Vagina (tissue), 2 donors: ENCODE results near the gene SPINT1. TPM values are rescaled to one million over a fixed set of nuclear protein-coding genes. Genes with fewer than 3 reads are reported as not detected.

ENCODE experiments used
- DNase-seq, 2 donors: peaks; one replicate each; pipeline ENCODE4 v3.0.0-alpha.2; 2017; ENCODE audit errors: extremely low spot score in 2 of 2
- H3K27ac ChIP-seq: fragments of 200-600 bp; sonication (generic); one replicate; pipeline ENCODE4 v1.5.1; 2019
- H3K27me3 ChIP-seq: fragments of 200-600 bp; sonication (generic); one replicate; pipeline ENCODE4 v1.5.1; 2019
- H3K36me3 ChIP-seq, 2 donors: fragments of 200-600 bp; sonication (generic); one replicate each; pipeline ENCODE4 v1.5.1; 2017 to 2019
- H3K4me1 ChIP-seq: fragments of 200-600 bp; sonication (generic); one replicate; pipeline ENCODE4 v1.5.1; 2019
- H3K4me3 ChIP-seq, 2 donors: fragments of 200-600 bp; sonication (generic); 1 replicate in 1 of 2; 2 replicates in 1 of 2; pipeline ENCODE4 v1.5.1; 2016 to 2019
- H3K9me3 ChIP-seq: fragments of 200-600 bp; sonication (generic); one replicate; pipeline ENCODE4 v1.5.1; 2019
- CTCF ChIP-seq, 3 experiments: fragments of 450-650 bp in 2 of 3; fragments of 200-600 bp in 1 of 3; sonication (generic) in 1 of 3; IDR thresholded peaks; one replicate each; pipeline ENCODE4 v1.5.1; 2017 to 2019; ENCODE audit warnings: antibody characterized with exemption in 3 of 3, mild to moderate bottlenecking in 2 of 3, moderate library complexity in 2 of 3
- POLR2A ChIP-seq, 2 donors: fragments of 450-650 bp; IDR thresholded peaks; one replicate each; pipeline ENCODE4 v1.6.1; 2017; ENCODE audit warnings: antibody characterized with exemption in 2 of 2, mild to moderate bottlenecking in 2 of 2, moderate library complexity in 2 of 2
- POLR2AphosphoS5 ChIP-seq, 2 donors: sonication (generic); formaldehyde crosslinking; IDR thresholded peaks; one replicate each; pipeline ENCODE4 v1.9.0; 2017; ENCODE audit warnings: antibody characterized with exemption in 2 of 2, mild to moderate bottlenecking in 2 of 2, low read depth in 1 of 2; ENCODE audit not compliant: insufficient read depth in 1 of 2
- intact Hi-C: fragments of 100-400 bp; cut with DNase I; formaldehyde crosslinking; loops from one replicate; pipeline ENCODE4 v1.15.1; 2023
- total RNA-seq: library from RNA; depleted of rRNA; stranded (reverse); fragments of >200 nt; gene quantifications from one replicate; pipeline ENCODE4 v1.2.3, GENCODE V29; 2016

Gene SPINT1
- total RNA-seq, 1 donor from 2014 or later, result 80.3 TPM

- H3K4me3 ChIP-seq, result no peak overlapping the region
- intact Hi-C loops, result no loop called here
- H3K4me1 ChIP-seq, result no peaks in the 10 kb centered on the region
- H3K9me3 ChIP-seq, result no peaks in the 10 kb centered on the region
- no peak for DNase-seq
- no peaks in the 10 kb centered on the region for H3K36me3 ChIP-seq
- no peak overlapping the region for H3K27ac ChIP-seq
- no peak for TF ChIP-seq POLR2AphosphoS5 (IDR thresholded peaks at IDR 0.05; ENCODE audit: insufficient read depth in 1 of 2, low read depth in 1 of 2)
- no peak for TF ChIP-seq CTCF (IDR thresholded peaks at IDR 0.05)
- no peak for TF ChIP-seq POLR2A (IDR thresholded peaks at IDR 0.05)
- no peaks in the 10 kb centered on the region for H3K27me3 ChIP-seq
Observed at GRCh38 chr15:40867199-40867598, 23.4 kb downstream of the SPINT1 start.

DNA sequence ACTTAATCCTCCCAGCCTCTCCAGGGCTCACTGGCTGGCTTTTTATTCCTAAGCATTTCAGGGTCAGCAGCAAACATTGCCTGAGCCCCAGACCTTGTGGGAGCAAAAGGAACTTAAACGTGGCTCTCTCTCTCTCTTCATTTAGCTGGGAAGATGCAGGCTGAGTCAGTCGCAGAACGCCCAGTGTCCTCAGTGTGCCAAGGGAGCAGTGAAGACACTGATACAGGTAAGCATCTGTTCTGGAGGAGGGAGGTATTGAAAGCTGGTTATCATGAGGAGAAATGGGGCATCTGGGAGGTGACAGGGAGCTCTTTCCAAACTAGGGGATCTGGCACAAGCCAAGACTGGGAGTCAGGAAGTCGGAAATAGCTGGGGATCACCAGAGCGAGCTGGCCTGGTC, 25.8 kb downstream of the SPINT1 start:
- TF ChIP-seq POLR2A (IDR thresholded peaks at IDR 0.05) (no peak), CTCF (IDR thresholded peaks at IDR 0.05) (no peak), POLR2AphosphoS5 (IDR thresholded peaks at IDR 0.05; ENCODE audit: insufficient read depth in 1 of 2, low read depth in 1 of 2) (no peak)
- Histone ChIP-seq H3K4me1 (peaks cover 15% of the 10 kb centered on the region), H3K36me3 (no peaks in the 10 kb centered on the region), H3K9me3 (no peaks in the 10 kb centered on the region), H3K27ac (peak overlapping the region; percentile 69), H3K4me3 (no peak overlapping the region), H3K27me3 (no peaks in the 10 kb centered on the region)
- intact Hi-C loops, result no loop called here
- DNase-seq, result no peak

GRCh38 chr15:40870716-40871115, 26.9 kb downstream of the SPINT1 start:
- intact Hi-C loops, result no loop called here
- Histone ChIP-seq H3K36me3 (no peaks in the 10 kb centered on the region), H3K4me3 (no peak overlapping the region), H3K9me3 (no peaks in the 10 kb centered on the region), H3K27me3 (no peaks in the 10 kb centered on the region), H3K4me1 (peaks cover 16% of the 10 kb centered on the region), H3K27ac (peak overlapping the region; percentile 69)
- no peak for DNase-seq
- TF ChIP-seq POLR2AphosphoS5 (IDR thresholded peaks at IDR 0.05; ENCODE audit: insufficient read depth in 1 of 2, low read depth in 1 of 2) (no peak), POLR2A (IDR thresholded peaks at IDR 0.05) (no peak), CTCF (IDR thresholded peaks at IDR 0.05) (no peak)

DNA sequence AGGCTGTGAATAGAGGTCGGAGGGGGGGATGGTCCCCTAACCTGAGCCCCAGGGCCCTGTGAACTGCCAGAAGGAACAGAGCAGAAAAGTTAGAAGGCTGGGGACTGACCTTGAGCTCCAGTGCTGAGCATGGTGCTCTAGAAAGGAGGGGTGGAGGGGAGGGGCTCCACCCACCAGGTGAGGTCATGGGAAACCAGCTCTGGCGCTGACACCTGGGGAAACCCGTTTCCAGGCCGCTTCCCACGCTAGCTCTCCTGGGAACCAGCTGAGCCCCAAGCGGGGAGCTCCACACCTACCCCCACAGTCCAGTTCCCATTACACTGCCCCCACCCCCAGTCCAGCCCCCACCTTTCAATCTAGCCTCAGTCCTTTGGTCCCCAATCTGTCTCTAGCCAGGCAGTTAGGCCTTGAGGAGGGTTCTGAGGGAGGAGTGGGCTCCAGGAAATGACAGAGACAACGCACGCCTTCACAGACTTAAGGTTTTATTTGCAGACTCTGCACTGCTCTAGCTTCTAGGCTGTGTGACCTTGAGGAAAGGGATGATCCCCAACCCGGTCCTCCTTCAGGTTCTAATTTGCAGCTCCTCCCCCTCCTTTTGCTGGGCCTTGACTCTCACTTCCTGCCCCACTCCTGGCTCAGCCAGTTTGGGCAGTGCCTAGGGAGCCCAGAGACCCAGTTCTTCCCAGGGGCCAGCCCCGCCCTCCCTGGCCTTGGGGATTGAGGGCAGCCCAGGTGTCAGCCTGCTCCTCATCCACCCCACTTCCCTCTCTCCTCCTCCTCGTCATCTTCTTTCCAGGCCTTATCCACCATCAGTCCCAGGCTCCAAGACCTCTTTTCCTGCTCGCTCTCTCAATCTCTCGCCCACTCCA, 28.1 kb downstream of the SPINT1 start:
- Histone ChIP-seq H3K9me3 (no peaks in the 10 kb centered on the region), H3K36me3 (no peaks in the 10 kb centered on the region), H3K4me3 (peak overlapping the region in 1 of 2 donors; percentile 47), H3K27ac (peak overlapping the region; percentile 69), H3K4me1 (peaks cover 16% of the 10 kb centered on the region), H3K27me3 (no peaks in the 10 kb centered on the region)
- intact Hi-C loops, result no loop called here
- no peak for TF ChIP-seq CTCF (IDR thresholded peaks at IDR 0.05)
- TF ChIP-seq POLR2AphosphoS5 (IDR thresholded peaks at IDR 0.05; ENCODE audit: insufficient read depth in 1 of 2, low read depth in 1 of 2), result peak in 1 of 2 donors; percentile 40
- TF ChIP-seq POLR2A (IDR thresholded peaks at IDR 0.05), result no peak
- DNase-seq, result no peak
